Panc1 (cell line): Measurements from ENCODE around the gene APLF. TPM values are rescaled to one million over a fixed set of nuclear protein-coding genes. Genes with fewer than 3 reads are reported as not detected.

ENCODE experiments used
- ATAC-seq: fragments of 200-7000 bp; cut with Tn5 transposase; 2 replicates; pipeline ENCODE4 v1.9.1; 2020; ENCODE audit warnings: mild to moderate bottlenecking, moderate library complexity
- BruUV-seq: library from RNA; stranded (reverse); fragments of 400-500 nt; replicated peaks from 2 replicates; lab custom pipeline; 2021; lab: Mats Ljungman, UMichigan
- CTCF ChIA-PET: fragments of 300-600 bp; sonication (Branson Sonifier 250); formaldehyde crosslinking; loops from one replicate; lab custom pipeline; 2022; ENCODE audit warnings: antibody characterized with exemption; lab: Charles Lee
- POLR2A ChIA-PET: fragments of 300-600 bp; sonication (Branson Sonifier 250); formaldehyde crosslinking; loops from one replicate; lab custom pipeline; 2022; ENCODE audit warnings: antibody characterized with exemption; lab: Charles Lee
- DNase-seq: peaks from one replicate; pipeline ENCODE4 v3.0.0-alpha.2; 2010; ENCODE audit warnings: low read depth, low spot score
- H3K27ac ChIP-seq: 2 replicates; pipeline ENCODE4 v1.5.1; 2011; ENCODE audit warnings: mild to moderate bottlenecking, low read length, inconsistent platforms
- H3K27me3 ChIP-seq: fragments of 200-500 bp; sonication (Bioruptor generic); 2 replicates; pipeline ENCODE4 v1.6.0; 2014; ENCODE audit warnings: low read length, inconsistent platforms; ENCODE audit not compliant: control insufficient read depth, insufficient read depth
- H3K36me3 ChIP-seq: fragments of 200-500 bp; sonication (Bioruptor generic); 2 replicates; pipeline ENCODE4 v1.5.1; 2014; ENCODE audit warnings: inconsistent platforms, mild to moderate bottlenecking, low read length, moderate library complexity; ENCODE audit not compliant: control insufficient read depth, insufficient read depth
- H3K4me1 ChIP-seq: 2 replicates; pipeline ENCODE4 v1.5.1; 2011; ENCODE audit warnings: inconsistent platforms, mild to moderate bottlenecking, low read length, moderate library complexity; ENCODE audit not compliant: control insufficient read depth, insufficient read depth
- H3K4me3 ChIP-seq, 2 experiments: 2 replicates each; pipeline ENCODE4 v1.5.1; 2011 to 2012; ENCODE audit warnings: low read depth in 2 of 2, low read length in 2 of 2, mild to moderate bottlenecking in 2 of 2, inconsistent platforms in 1 of 2, moderate library complexity in 1 of 2
- H3K9me3 ChIP-seq: fragments of 200-500 bp; sonication (Bioruptor generic); 2 replicates; pipeline ENCODE4 v1.5.1; 2014; ENCODE audit warnings: low read depth, mild to moderate bottlenecking, inconsistent platforms, low read length, moderate library complexity; ENCODE audit not compliant: control insufficient read depth, insufficient read depth
- POLR2AphosphoS5 ChIP-seq: IDR thresholded peaks from 2 replicates; pipeline ENCODE4 v1.6.1; 2012; ENCODE audit warnings: mild to moderate bottlenecking, low read depth, low read length, moderate library complexity
- SIN3A ChIP-seq: IDR thresholded peaks from 2 replicates; pipeline ENCODE4 v1.6.1; 2012; ENCODE audit warnings: low read depth, mild to moderate bottlenecking, low read length, moderate library complexity, borderline replicate concordance; ENCODE audit not compliant: insufficient read depth
- TCF7L2 ChIP-seq: IDR thresholded peaks from 2 replicates; pipeline ENCODE4 v1.6.1; 2011; ENCODE audit warnings: mild to moderate bottlenecking, low read depth, low read length, inconsistent platforms
- in situ Hi-C: cut with HindIII; loops from 2 replicates; pipeline ENCODE4 v1.10.0; 2016; ENCODE audit warnings: low sequenced_read_pairs, low pct_unique_long_range_greater_than_20kb
- intact Hi-C: fragments of 100-400 bp; cut with micrococcal nuclease; formaldehyde crosslinking; loops from one replicate; pipeline ENCODE4 v1.10.0; 2022; ENCODE audit not compliant: unreplicated experiment
- total RNA-seq: library from RNA; stranded (reverse); gene quantifications from one replicate; pipeline ENCODE4 v1.2.1, GENCODE V29; 2021; ENCODE audit not compliant: unreplicated experiment
- TF ChIP-seq, protein P1 (sequence below): fragments of 450-650 bp; IDR thresholded peaks from 2 replicates; pipeline ENCODE4 v1.5.1; 2017; ENCODE audit warnings: mild to moderate bottlenecking
- TF ChIP-seq, protein P2 (sequence below), 2 experiments: IDR thresholded peaks; 2 replicates each; pipeline ENCODE4 v1.6.1; 2011 to 2012; ENCODE audit warnings: low read depth in 2 of 2, control low read depth in 1 of 2, low read length in 1 of 2, mild to moderate bottlenecking in 1 of 2, moderate library complexity in 1 of 2; ENCODE audit not compliant: insufficient read depth in 1 of 2

APLF gene
- total RNA-seq, 1 experiment from 2014 or later = 2.6 TPM

DNA sequence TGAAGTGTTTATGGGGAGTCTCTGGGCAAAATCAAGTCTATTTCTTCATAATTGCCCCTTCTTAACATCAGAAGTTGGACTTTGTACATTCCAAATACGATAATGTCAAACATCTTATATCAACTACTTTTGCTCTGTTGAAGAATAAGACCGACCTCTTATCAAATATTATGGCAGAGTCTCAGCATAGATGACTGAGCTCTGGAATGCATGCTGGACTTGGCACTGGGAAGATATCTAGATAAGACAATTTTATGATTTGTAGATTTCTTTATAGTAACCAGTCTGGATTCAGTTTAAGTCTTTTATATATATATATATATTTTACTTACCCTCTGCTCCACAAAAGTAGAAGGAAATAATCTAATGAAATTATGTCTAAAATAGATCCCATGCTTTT lies 8.2 kb downstream of the APLF start:
- intact Hi-C loops = no loop called here
- H3K4me1 ChIP-seq = no peaks in the 10 kb centered on the region
- TF ChIP-seq, protein P1, sequence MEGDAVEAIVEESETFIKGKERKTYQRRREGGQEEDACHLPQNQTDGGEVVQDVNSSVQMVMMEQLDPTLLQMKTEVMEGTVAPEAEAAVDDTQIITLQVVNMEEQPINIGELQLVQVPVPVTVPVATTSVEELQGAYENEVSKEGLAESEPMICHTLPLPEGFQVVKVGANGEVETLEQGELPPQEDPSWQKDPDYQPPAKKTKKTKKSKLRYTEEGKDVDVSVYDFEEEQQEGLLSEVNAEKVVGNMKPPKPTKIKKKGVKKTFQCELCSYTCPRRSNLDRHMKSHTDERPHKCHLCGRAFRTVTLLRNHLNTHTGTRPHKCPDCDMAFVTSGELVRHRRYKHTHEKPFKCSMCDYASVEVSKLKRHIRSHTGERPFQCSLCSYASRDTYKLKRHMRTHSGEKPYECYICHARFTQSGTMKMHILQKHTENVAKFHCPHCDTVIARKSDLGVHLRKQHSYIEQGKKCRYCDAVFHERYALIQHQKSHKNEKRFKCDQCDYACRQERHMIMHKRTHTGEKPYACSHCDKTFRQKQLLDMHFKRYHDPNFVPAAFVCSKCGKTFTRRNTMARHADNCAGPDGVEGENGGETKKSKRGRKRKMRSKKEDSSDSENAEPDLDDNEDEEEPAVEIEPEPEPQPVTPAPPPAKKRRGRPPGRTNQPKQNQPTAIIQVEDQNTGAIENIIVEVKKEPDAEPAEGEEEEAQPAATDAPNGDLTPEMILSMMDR = no peak
- no peak for TF ChIP-seq TCF7L2
- TF ChIP-seq POLR2AphosphoS5 = no peak
- TF ChIP-seq, protein P2, sequence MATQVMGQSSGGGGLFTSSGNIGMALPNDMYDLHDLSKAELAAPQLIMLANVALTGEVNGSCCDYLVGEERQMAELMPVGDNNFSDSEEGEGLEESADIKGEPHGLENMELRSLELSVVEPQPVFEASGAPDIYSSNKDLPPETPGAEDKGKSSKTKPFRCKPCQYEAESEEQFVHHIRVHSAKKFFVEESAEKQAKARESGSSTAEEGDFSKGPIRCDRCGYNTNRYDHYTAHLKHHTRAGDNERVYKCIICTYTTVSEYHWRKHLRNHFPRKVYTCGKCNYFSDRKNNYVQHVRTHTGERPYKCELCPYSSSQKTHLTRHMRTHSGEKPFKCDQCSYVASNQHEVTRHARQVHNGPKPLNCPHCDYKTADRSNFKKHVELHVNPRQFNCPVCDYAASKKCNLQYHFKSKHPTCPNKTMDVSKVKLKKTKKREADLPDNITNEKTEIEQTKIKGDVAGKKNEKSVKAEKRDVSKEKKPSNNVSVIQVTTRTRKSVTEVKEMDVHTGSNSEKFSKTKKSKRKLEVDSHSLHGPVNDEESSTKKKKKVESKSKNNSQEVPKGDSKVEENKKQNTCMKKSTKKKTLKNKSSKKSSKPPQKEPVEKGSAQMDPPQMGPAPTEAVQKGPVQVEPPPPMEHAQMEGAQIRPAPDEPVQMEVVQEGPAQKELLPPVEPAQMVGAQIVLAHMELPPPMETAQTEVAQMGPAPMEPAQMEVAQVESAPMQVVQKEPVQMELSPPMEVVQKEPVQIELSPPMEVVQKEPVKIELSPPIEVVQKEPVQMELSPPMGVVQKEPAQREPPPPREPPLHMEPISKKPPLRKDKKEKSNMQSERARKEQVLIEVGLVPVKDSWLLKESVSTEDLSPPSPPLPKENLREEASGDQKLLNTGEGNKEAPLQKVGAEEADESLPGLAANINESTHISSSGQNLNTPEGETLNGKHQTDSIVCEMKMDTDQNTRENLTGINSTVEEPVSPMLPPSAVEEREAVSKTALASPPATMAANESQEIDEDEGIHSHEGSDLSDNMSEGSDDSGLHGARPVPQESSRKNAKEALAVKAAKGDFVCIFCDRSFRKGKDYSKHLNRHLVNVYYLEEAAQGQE (IDR thresholded peaks at IDR 0.05; ENCODE audit: insufficient read depth in 1 of 2, low read depth in 2 of 2, low read length in 1 of 2) = no peak
- no peak for TF ChIP-seq SIN3A
- no peak overlapping the region for H3K4me3 ChIP-seq
- H3K27ac ChIP-seq = no peak overlapping the region
- no TSS peak for BruUV-seq
- DNase-seq (no peak), ATAC-seq (no peak)
- no peaks in the 10 kb centered on the region for H3K9me3 ChIP-seq
- no peaks in the 10 kb centered on the region for H3K36me3 ChIP-seq
- in situ Hi-C loops = no loop called here
- H3K27me3 ChIP-seq = no peaks in the 10 kb centered on the region
- ChIA-PET POLR2A (no interaction called here), CTCF (no interaction called here)

DNA sequence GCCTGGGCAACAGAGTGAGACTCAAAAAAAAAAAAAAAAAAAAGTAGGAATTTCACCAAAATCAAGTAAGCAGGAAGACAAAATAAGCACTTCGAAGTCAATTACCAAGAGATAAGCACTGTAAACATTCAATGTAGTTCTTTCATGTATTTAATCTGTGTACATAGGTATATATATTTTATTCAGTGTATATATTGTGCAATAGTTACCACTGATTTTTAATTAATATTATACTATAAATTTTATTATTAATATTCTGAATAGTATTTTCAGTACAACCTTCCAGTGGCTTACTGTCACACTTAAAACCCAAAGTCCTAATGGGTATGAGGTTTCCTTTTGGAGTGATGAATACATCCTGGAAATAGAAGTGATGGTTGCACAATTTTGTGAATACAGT lies 9.1 kb downstream of the APLF start:
- POLR2A ChIA-PET = no interaction called here
- H3K27ac ChIP-seq = no peak overlapping the region
- H3K9me3 ChIP-seq = no peaks in the 10 kb centered on the region
- in situ Hi-C loops = no loop called here
- intact Hi-C loops = no loop called here
- no peaks in the 10 kb centered on the region for H3K4me1 ChIP-seq
- no peak overlapping the region for H3K4me3 ChIP-seq
- TF ChIP-seq POLR2AphosphoS5 = no peak
- ATAC-seq = no peak
- CTCF ChIA-PET = no interaction called here
- H3K27me3 ChIP-seq = no peaks in the 10 kb centered on the region
- H3K36me3 ChIP-seq = no peaks in the 10 kb centered on the region
- no peak for DNase-seq
- BruUV-seq = no TSS peak

DNA sequence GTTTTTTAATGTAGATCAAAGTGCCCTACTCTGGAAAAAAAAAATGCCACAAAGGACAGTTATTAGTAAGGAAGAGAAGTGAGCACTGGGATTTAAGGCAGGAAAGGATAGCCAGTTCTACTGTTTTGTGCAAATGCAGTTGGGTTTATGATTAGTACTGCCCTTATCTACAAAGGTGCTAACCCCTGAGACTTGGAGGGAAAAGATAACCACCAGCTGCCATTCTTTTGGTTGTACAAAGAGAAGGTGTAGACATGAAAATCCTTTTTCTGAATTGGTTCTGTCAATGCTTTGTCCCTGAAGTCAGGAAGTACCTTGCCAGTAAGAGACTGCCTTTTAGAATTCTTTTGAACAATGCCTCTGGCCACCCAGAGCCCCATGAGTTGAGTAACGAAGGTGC lies 11.3 kb downstream of the APLF start:
- ChIA-PET POLR2A (no interaction called here), CTCF (no interaction called here)
- ATAC-seq (no peak), DNase-seq (no peak)
- no TSS peak for BruUV-seq
- no peak overlapping the region for H3K27ac ChIP-seq
- H3K4me1 ChIP-seq = no peaks in the 10 kb centered on the region
- intact Hi-C loops (no loop called here), in situ Hi-C loops (no loop called here)
- no peak for TF ChIP-seq POLR2AphosphoS5
- TF ChIP-seq, protein P2 (IDR thresholded peaks at IDR 0.05; ENCODE audit: insufficient read depth in 1 of 2, low read depth in 2 of 2, low read length in 1 of 2) = no peak
- TF ChIP-seq TCF7L2 = no peak
- TF ChIP-seq SIN3A = no peak
- TF ChIP-seq, protein P1 = no peak
- H3K36me3 ChIP-seq = no peaks in the 10 kb centered on the region
- H3K4me3 ChIP-seq = no peak overlapping the region
- no peaks in the 10 kb centered on the region for H3K27me3 ChIP-seq
- no peaks in the 10 kb centered on the region for H3K9me3 ChIP-seq
